Upper lobe of left lung (tissue), 4 donors: Measurements from ENCODE around the gene ZNF169.

ENCODE experiments used
- CTCF ChIP-seq, 6 experiments: fragments of 450-650 bp in 4 of 6; fragments of 200-600 bp in 2 of 6; sonication (generic) in 2 of 6; IDR thresholded peaks; one replicate each; pipeline ENCODE4 v1.5.1; 2016 to 2019; ENCODE audit warnings: antibody characterized with exemption in 6 of 6
- EP300 ChIP-seq, 4 donors: sonication (generic); formaldehyde crosslinking; IDR thresholded peaks; one replicate each; pipeline ENCODE4 v1.5.1; 2017; ENCODE audit warnings: antibody characterized with exemption in 4 of 4, control low read depth in 2 of 4

DNA sequence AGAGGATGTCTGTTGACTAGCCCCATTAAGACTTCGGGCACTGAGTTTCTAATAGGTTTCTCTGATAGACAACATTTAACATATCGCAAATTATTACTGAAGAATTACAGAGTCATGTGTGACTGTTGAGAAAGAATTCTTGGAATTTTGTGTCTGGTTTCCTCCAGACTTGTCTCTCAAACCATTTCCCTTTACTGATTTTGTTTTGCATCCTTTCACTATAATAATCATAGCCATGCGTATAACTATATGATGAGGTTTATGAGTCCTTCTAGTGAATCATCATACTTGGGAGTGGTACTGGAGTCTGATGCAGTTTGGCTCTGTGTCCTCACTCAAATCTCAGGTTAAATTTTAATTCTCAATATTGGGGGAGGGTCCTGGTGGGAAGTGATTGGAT, 27.0 kb downstream of the ZNF169 start:
- TF ChIP-seq CTCF (IDR thresholded peaks at IDR 0.05) (no peak), EP300 (IDR thresholded peaks at IDR 0.05) (no peak)
